Measurements from ENCODE around the gene FHDC1.

Gene FHDC1

DNA sequence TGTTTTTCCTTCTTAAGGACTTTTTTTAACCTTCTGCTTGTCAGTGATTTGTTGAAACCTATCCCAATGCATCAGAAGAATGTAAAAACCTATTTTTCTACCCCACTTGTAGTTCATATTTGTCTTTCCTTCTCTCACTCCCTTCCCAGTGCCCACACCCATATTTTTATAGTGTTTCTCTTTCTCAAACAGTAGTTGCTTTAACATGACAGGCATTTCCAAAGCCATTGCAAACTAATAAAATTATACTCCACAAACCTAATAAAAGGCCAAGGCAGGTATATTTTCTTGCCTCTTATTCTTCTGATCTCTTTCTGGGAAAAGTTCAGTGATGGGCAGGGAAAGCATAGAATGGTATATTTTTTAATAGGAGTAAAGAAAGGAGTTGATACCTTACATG, 35.7 kb upstream of the FHDC1 start:
- Histone ChIP-seq H3K9me2 (replicated peaks; ENCODE audit: control insufficient read depth, low read length) (no peaks in the 10 kb centered on the region), H3K9me3 (ENCODE audit: control insufficient read depth, insufficient read depth, low read length) (no peaks in the 10 kb centered on the region), H3K4me1 (ENCODE audit: control insufficient read depth, low read length) (no peaks in the 10 kb centered on the region), H3K4me3 (ENCODE audit: low read length) (no peak overlapping the region), H3K36me3 (ENCODE audit: control insufficient read depth, low read length) (no peaks in the 10 kb centered on the region), H3K79me2 (ENCODE audit: control insufficient read depth, low read length) (no peaks in the 10 kb centered on the region), H3F3A (ENCODE audit: control insufficient read depth, insufficient read depth) (no peaks in the 10 kb centered on the region), H3K27me3 (ENCODE audit: control insufficient read depth, low read length) (no peaks in the 10 kb centered on the region), H3K27ac (ENCODE audit: low read depth, low read length) (no peak overlapping the region), H3K4me2 (ENCODE audit: low read length) (no peak overlapping the region), H4K20me1 (ENCODE audit: control insufficient read depth, insufficient read depth, low read depth, low read length) (no peaks in the 10 kb centered on the region)
- no peak for TF ChIP-seq EZH2phosphoT487 (IDR thresholded peaks at IDR 0.05; ENCODE audit: borderline replicate concordance, low read length)
- TF ChIP-seq, protein P1, sequence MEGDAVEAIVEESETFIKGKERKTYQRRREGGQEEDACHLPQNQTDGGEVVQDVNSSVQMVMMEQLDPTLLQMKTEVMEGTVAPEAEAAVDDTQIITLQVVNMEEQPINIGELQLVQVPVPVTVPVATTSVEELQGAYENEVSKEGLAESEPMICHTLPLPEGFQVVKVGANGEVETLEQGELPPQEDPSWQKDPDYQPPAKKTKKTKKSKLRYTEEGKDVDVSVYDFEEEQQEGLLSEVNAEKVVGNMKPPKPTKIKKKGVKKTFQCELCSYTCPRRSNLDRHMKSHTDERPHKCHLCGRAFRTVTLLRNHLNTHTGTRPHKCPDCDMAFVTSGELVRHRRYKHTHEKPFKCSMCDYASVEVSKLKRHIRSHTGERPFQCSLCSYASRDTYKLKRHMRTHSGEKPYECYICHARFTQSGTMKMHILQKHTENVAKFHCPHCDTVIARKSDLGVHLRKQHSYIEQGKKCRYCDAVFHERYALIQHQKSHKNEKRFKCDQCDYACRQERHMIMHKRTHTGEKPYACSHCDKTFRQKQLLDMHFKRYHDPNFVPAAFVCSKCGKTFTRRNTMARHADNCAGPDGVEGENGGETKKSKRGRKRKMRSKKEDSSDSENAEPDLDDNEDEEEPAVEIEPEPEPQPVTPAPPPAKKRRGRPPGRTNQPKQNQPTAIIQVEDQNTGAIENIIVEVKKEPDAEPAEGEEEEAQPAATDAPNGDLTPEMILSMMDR (IDR thresholded peaks at IDR 0.05; ENCODE audit: low read depth, low read length, poor library complexity, severe bottlenecking) = no peak

DNA sequence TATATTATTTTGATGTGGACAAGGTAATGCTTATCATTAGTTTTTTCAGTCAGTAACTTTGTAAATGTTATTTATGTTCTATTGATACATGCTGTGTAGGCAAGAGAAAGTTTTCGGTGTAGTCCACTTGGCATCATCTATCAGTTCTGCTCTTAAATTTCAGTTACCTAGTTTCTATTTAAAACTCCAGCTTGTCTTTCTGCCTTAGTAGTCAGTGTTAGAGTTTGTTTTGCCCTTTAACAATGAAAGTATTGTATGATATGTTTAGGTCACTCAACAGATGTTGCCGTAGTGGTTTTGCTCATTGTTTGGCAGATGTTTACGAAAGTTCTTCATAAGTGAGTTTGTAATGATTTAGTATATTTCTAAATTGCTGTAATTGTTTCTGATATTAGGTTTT, 34.9 kb upstream of the FHDC1 start:
- Histone ChIP-seq H3K4me3 (ENCODE audit: low read length) (no peak overlapping the region), H3K4me1 (ENCODE audit: control insufficient read depth, low read length) (no peaks in the 10 kb centered on the region), H3F3A (ENCODE audit: control insufficient read depth, insufficient read depth) (no peaks in the 10 kb centered on the region), H3K27ac (ENCODE audit: low read depth, low read length) (no peak overlapping the region), H4K20me1 (ENCODE audit: control insufficient read depth, insufficient read depth, low read depth, low read length) (no peaks in the 10 kb centered on the region), H3K9me2 (replicated peaks; ENCODE audit: control insufficient read depth, low read length) (no peaks in the 10 kb centered on the region), H3K27me3 (ENCODE audit: control insufficient read depth, low read length) (no peaks in the 10 kb centered on the region), H3K36me3 (ENCODE audit: control insufficient read depth, low read length) (no peaks in the 10 kb centered on the region), H3K4me2 (ENCODE audit: low read length) (no peak overlapping the region), H3K79me2 (ENCODE audit: control insufficient read depth, low read length) (no peaks in the 10 kb centered on the region), H3K9me3 (ENCODE audit: control insufficient read depth, insufficient read depth, low read length) (no peaks in the 10 kb centered on the region)
- TF ChIP-seq EZH2phosphoT487 (IDR thresholded peaks at IDR 0.05; ENCODE audit: borderline replicate concordance, low read length) = no peak
- TF ChIP-seq, protein P1 (IDR thresholded peaks at IDR 0.05; ENCODE audit: low read depth, low read length, poor library complexity, severe bottlenecking) = no peak

DNA sequence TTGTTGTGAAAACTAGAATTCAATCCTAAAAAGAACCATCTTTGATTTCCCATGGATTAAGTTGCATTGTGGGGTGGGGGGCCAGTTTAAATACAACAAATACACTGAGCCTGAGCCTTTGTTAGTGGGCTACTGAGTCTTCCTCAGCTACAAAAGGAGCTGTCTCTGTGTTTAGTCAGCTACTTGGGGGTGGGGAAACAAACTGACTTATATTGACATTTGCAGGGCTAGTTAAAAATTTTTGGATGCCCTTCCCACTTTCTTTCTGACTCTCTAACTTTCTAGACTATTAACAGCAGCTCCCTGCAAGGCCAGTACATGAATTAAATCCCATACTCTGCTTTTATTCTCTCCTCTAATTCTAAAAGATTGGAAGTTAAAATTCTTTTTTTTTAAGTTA, 32.5 kb upstream of the FHDC1 start:
- Histone ChIP-seq H3K9me3 (ENCODE audit: control insufficient read depth, insufficient read depth, low read length) (no peaks in the 10 kb centered on the region), H3F3A (ENCODE audit: control insufficient read depth, insufficient read depth) (no peaks in the 10 kb centered on the region), H3K79me2 (ENCODE audit: control insufficient read depth, low read length) (no peaks in the 10 kb centered on the region), H3K4me1 (ENCODE audit: control insufficient read depth, low read length) (no peaks in the 10 kb centered on the region), H4K20me1 (ENCODE audit: control insufficient read depth, insufficient read depth, low read depth, low read length) (no peaks in the 10 kb centered on the region), H3K27me3 (ENCODE audit: control insufficient read depth, low read length) (no peaks in the 10 kb centered on the region), H3K4me2 (ENCODE audit: low read length) (no peak overlapping the region), H3K4me3 (ENCODE audit: low read length) (no peak overlapping the region), H3K27ac (ENCODE audit: low read depth, low read length) (no peak overlapping the region), H3K36me3 (ENCODE audit: control insufficient read depth, low read length) (no peaks in the 10 kb centered on the region), H3K9me2 (replicated peaks; ENCODE audit: control insufficient read depth, low read length) (no peaks in the 10 kb centered on the region)
- TF ChIP-seq, protein P1 (IDR thresholded peaks at IDR 0.05; ENCODE audit: low read depth, low read length, poor library complexity, severe bottlenecking) = no peak
- no peak for TF ChIP-seq EZH2phosphoT487 (IDR thresholded peaks at IDR 0.05; ENCODE audit: borderline replicate concordance, low read length)

DNA sequence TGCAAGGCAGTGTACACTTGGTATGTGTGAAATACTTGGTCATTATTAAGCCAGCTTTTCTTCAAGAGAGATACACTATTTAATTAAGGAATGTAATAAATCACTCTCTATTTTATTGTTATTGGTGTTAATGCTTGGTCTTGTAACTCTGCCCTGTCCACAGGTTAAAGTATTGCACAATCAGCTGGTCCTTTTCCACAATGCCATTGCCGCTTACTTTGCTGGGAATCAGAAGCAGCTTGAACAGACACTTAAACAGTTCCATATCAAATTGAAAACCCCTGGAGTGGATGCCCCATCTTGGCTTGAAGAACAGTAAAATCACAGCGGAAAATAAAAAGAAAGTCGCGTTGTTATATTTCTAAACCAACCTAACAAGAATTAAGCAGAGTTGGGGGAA, 26.2 kb upstream of the FHDC1 start:
- TF ChIP-seq EZH2phosphoT487 (IDR thresholded peaks at IDR 0.05; ENCODE audit: borderline replicate concordance, low read length) = no peak
- TF ChIP-seq, protein P1 (IDR thresholded peaks at IDR 0.05; ENCODE audit: low read depth, low read length, poor library complexity, severe bottlenecking) = no peak
- no peaks in the 10 kb centered on the region for H3K9me2 ChIP-seq (replicated peaks; ENCODE audit: control insufficient read depth, low read length)
- no peak overlapping the region for H3K4me3 ChIP-seq (ENCODE audit: low read length)
- no peaks in the 10 kb centered on the region for H3K4me1 ChIP-seq (ENCODE audit: control insufficient read depth, low read length)
- no peak overlapping the region for H3K27ac ChIP-seq (ENCODE audit: low read depth, low read length)
- H3K36me3 ChIP-seq (ENCODE audit: control insufficient read depth, low read length) = no peaks in the 10 kb centered on the region
- H3K27me3 ChIP-seq (ENCODE audit: control insufficient read depth, low read length) = no peaks in the 10 kb centered on the region
- H3F3A ChIP-seq (ENCODE audit: control insufficient read depth, insufficient read depth) = no peaks in the 10 kb centered on the region
- H3K4me2 ChIP-seq (ENCODE audit: low read length) = no peak overlapping the region
- no peaks in the 10 kb centered on the region for H3K9me3 ChIP-seq (ENCODE audit: control insufficient read depth, insufficient read depth, low read length)
- H3K79me2 ChIP-seq (ENCODE audit: control insufficient read depth, low read length) = no peaks in the 10 kb centered on the region
- no peaks in the 10 kb centered on the region for H4K20me1 ChIP-seq (ENCODE audit: control insufficient read depth, insufficient read depth, low read depth, low read length)
